MM.1S (cell line): Measurements from ENCODE around the gene SOCS4.

Experiments used
- DNase-seq: peaks from one replicate; pipeline ENCODE4 v3.0.0-alpha.2; 2015
- H2AFZ ChIP-seq: fragments of 300-600 bp; sonication (generic); 2 replicates; pipeline ENCODE4 v1.6.0; 2016; ENCODE audit warnings: antibody characterized with exemption, low read length
- H3F3A ChIP-seq: fragments of 300-600 bp; sonication (generic); 2 replicates; pipeline ENCODE4 v1.6.1; 2016; ENCODE audit warnings: mild to moderate bottlenecking, antibody characterized with exemption, low read length, moderate library complexity, mixed read lengths; ENCODE audit not compliant: insufficient read depth
- H3K27ac ChIP-seq: fragments of 300-600 bp; sonication (generic); 2 replicates; pipeline ENCODE4 v1.5.1; 2016; ENCODE audit warnings: mild to moderate bottlenecking, low read length
- H3K27me3 ChIP-seq: fragments of 300-600 bp; sonication (generic); replicated peaks from 2 replicates; pipeline ENCODE4 v1.6.0; 2016; ENCODE audit warnings: low read length; ENCODE audit not compliant: insufficient read depth
- H3K36me3 ChIP-seq: fragments of 300-600 bp; sonication (generic); replicated peaks from 2 replicates; pipeline ENCODE4 v1.6.1; 2016; ENCODE audit warnings: mild to moderate bottlenecking, low read length, mixed read lengths; ENCODE audit not compliant: insufficient read depth
- H3K4me1 ChIP-seq: fragments of 300-600 bp; sonication (generic); 2 replicates; pipeline ENCODE4 v1.6.1; 2016; ENCODE audit warnings: low read length, mixed read lengths
- H3K4me2 ChIP-seq: fragments of 300-600 bp; sonication (generic); 2 replicates; pipeline ENCODE4 v1.6.0; 2016; ENCODE audit warnings: low read depth, low read length
- H3K4me3 ChIP-seq: fragments of 300-600 bp; sonication (generic); 2 replicates; pipeline ENCODE4 v1.5.1; 2016; ENCODE audit warnings: low read length, mixed read lengths
- H3K79me2 ChIP-seq: fragments of 300-600 bp; sonication (generic); 2 replicates; pipeline ENCODE4 v1.6.1; 2016; ENCODE audit warnings: mixed run types, low read length, mixed read lengths
- H3K9ac ChIP-seq: fragments of 300-600 bp; sonication (generic); 2 replicates; pipeline ENCODE4 v1.6.1; 2016; ENCODE audit warnings: low read length, mixed read lengths
- H3K9me2 ChIP-seq: fragments of 300-600 bp; sonication (generic); replicated peaks from 2 replicates; pipeline ENCODE4 v1.6.1; 2016; ENCODE audit warnings: mild to moderate bottlenecking, low read length, mixed read lengths; ENCODE audit not compliant: insufficient read depth
- H3K9me3 ChIP-seq: fragments of 300-600 bp; sonication (generic); replicated peaks from 2 replicates; pipeline ENCODE4 v1.6.1; 2016; ENCODE audit warnings: mild to moderate bottlenecking, low read length, mixed read lengths; ENCODE audit not compliant: insufficient read depth
- H4K20me1 ChIP-seq: fragments of 300-600 bp; sonication (generic); 2 replicates; pipeline ENCODE4 v1.6.1; 2016; ENCODE audit warnings: mild to moderate bottlenecking, low read length, moderate library complexity, mixed read lengths; ENCODE audit not compliant: insufficient read depth
- CTCF ChIP-seq: fragments of 300-600 bp; sonication (generic); IDR thresholded peaks from 2 replicates; pipeline ENCODE4 v1.5.1; 2016; ENCODE audit warnings: antibody characterized with exemption, low read length, mixed read lengths
- EZH2 ChIP-seq: fragments of 300-600 bp; sonication (generic); optimal IDR thresholded peaks from 2 replicates; pipeline ENCODE3; 2017; ENCODE audit warnings: low read depth, mild to moderate bottlenecking, antibody characterized with exemption, low read length, mixed read lengths
- EZH2phosphoT487 ChIP-seq: fragments of 300-600 bp; sonication (generic); IDR thresholded peaks from 2 replicates; pipeline ENCODE4 v1.6.1; 2018; ENCODE audit warnings: antibody characterized with exemption, low read length

Gene SOCS4

GRCh38 chr14:55071870-55072640 is 45.0 kb downstream of the SOCS4 start:
- no peaks in the 10 kb centered on the region for H3K36me3 ChIP-seq
- H3F3A ChIP-seq, result peaks cover 8% of the 10 kb centered on the region; the same call in 1 of the 2 replicates
- H3K9me3 ChIP-seq, result no peaks in the 10 kb centered on the region
- no peak overlapping the region for H3K4me3 ChIP-seq
- no peaks in the 10 kb centered on the region for H3K79me2 ChIP-seq
- H4K20me1 ChIP-seq, result no peaks in the 10 kb centered on the region
- H3K9ac ChIP-seq, result no peak overlapping the region
- H3K27ac ChIP-seq, result no peak overlapping the region
- no peak overlapping the region for H2AFZ ChIP-seq
- no peak for DNase-seq
- no peaks in the 10 kb centered on the region for H3K27me3 ChIP-seq
- H3K4me2 ChIP-seq, result no peak overlapping the region
- H3K4me1 ChIP-seq, result no peaks in the 10 kb centered on the region; the same call in 1 of the 2 replicates
- no peaks in the 10 kb centered on the region for H3K9me2 ChIP-seq
- TF ChIP-seq CTCF (no peak), EZH2phosphoT487 (no peak), EZH2 (no peak)

GRCh38 chr14:55073856-55074255 is 46.8 kb downstream of the SOCS4 start:
- H3K79me2 ChIP-seq, result no peaks in the 10 kb centered on the region
- no peaks in the 10 kb centered on the region for H4K20me1 ChIP-seq
- no peak overlapping the region for H3K9ac ChIP-seq
- peak overlapping the region; percentile 68; the same call in 1 of the 2 replicates for H3K27ac ChIP-seq
- DNase-seq, result no peak
- H3F3A ChIP-seq, result peaks cover 8% of the 10 kb centered on the region; the same call in 1 of the 2 replicates
- no peaks in the 10 kb centered on the region for H3K9me2 ChIP-seq
- H3K9me3 ChIP-seq, result no peaks in the 10 kb centered on the region
- TF ChIP-seq CTCF (no peak), EZH2 (no peak), EZH2phosphoT487 (no peak)
- no peak overlapping the region for H2AFZ ChIP-seq
- no peaks in the 10 kb centered on the region; the same call in 1 of the 2 replicates for H3K4me1 ChIP-seq
- H3K4me2 ChIP-seq, result peak overlapping the region; percentile 79; the same call in 1 of the 2 replicates
- no peaks in the 10 kb centered on the region for H3K36me3 ChIP-seq
- H3K4me3 ChIP-seq, result no peak overlapping the region
- no peaks in the 10 kb centered on the region for H3K27me3 ChIP-seq

- peak overlapping the region; percentile 68; the same call in 1 of the 2 replicates for H3K27ac ChIP-seq
- H3F3A ChIP-seq, result peaks cover 8% of the 10 kb centered on the region; the same call in 1 of the 2 replicates
- H3K9me2 ChIP-seq, result no peaks in the 10 kb centered on the region
- TF ChIP-seq EZH2phosphoT487, result no peak
- H3K36me3 ChIP-seq, result no peaks in the 10 kb centered on the region
- H3K27me3 ChIP-seq, result no peaks in the 10 kb centered on the region
- peak; percentile 67 for DNase-seq
- no peaks in the 10 kb centered on the region; the same call in 1 of the 2 replicates for H3K4me1 ChIP-seq
- no peaks in the 10 kb centered on the region for H3K79me2 ChIP-seq
- H3K9ac ChIP-seq, result peak overlapping the region; percentile 38; the same call in 1 of the 2 replicates
- H3K4me2 ChIP-seq, result peak overlapping the region; percentile 79
- no peaks in the 10 kb centered on the region for H4K20me1 ChIP-seq
- no peak overlapping the region for H2AFZ ChIP-seq
- peak overlapping the region; percentile 25; the same call in 1 of the 2 replicates for H3K4me3 ChIP-seq
- H3K9me3 ChIP-seq, result no peaks in the 10 kb centered on the region
Measured at GRCh38 chr14:55074662-55075061, 47.6 kb downstream of the SOCS4 start.
